ENCODE measurements around the gene FSD1L.

The FSD1L gene

GRCh38 chr9:105415662-105415980 lies 32.2 kb upstream of the FSD1L start:
- TF ChIP-seq PAX5 (IDR thresholded peaks at IDR 0.05; ENCODE audit: insufficient read depth, low read length, severe bottlenecking) (no peak), TAF1 (IDR thresholded peaks at IDR 0.05; ENCODE audit: low read depth, low read length) (no peak), POU2F2 (IDR thresholded peaks at IDR 0.05; ENCODE audit: low read depth, low read length) (no peak), POLR2A (IDR thresholded peaks at IDR 0.05; ENCODE audit: low read depth, low read length) (no peak), POLR2AphosphoS5 (IDR thresholded peaks at IDR 0.05; ENCODE audit: low read depth, low read length) (no peak), SPI1 (IDR thresholded peaks at IDR 0.05; ENCODE audit: low read depth, low read length) (no peak)
- FAIRE-seq, result no peak
- DNase-seq (ENCODE audit: insufficient read length, low spot score), result no peak

DNA sequence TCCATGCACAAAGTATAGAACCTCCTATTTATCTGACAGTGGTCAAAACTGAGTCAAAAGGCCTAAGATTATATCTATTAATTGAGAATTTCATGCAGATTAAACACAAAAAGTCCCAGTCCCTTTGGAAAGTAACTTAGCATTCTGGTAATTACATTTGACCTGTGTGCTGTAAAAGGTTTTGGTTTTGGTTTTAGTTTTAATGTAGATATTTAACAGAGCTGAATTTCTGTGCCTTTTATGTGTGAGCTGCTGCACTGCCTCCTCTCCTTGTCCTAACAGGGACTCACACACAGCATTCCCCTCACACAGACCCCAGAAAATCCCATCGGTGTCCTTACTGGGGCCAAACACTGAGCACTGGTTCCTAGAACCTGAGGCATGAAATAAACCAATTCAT lies 31.0 kb upstream of the FSD1L start:
- FAIRE-seq (no peak), DNase-seq (ENCODE audit: insufficient read length, low spot score) (no peak)
- TF ChIP-seq POLR2A (IDR thresholded peaks at IDR 0.05; ENCODE audit: low read depth, low read length), result no peak
- TF ChIP-seq POLR2AphosphoS5 (IDR thresholded peaks at IDR 0.05; ENCODE audit: low read depth, low read length), result no peak
- TF ChIP-seq SPI1 (IDR thresholded peaks at IDR 0.05; ENCODE audit: low read depth, low read length), result no peak
- no peak for TF ChIP-seq POU2F2 (IDR thresholded peaks at IDR 0.05; ENCODE audit: low read depth, low read length)

GRCh38 chr9:105418588-105419500 lies 29.0 kb upstream of the FSD1L start:
- no peak for FAIRE-seq
- no peak for DNase-seq (ENCODE audit: insufficient read length, low spot score)
- TF ChIP-seq POU2F2 (IDR thresholded peaks at IDR 0.05; ENCODE audit: low read depth, low read length) (no peak), PAX5 (IDR thresholded peaks at IDR 0.05; ENCODE audit: insufficient read depth, low read length, severe bottlenecking) (no peak), POLR2AphosphoS5 (IDR thresholded peaks at IDR 0.05; ENCODE audit: low read depth, low read length) (no peak), SPI1 (IDR thresholded peaks at IDR 0.05; ENCODE audit: low read depth, low read length) (no peak)

DNA sequence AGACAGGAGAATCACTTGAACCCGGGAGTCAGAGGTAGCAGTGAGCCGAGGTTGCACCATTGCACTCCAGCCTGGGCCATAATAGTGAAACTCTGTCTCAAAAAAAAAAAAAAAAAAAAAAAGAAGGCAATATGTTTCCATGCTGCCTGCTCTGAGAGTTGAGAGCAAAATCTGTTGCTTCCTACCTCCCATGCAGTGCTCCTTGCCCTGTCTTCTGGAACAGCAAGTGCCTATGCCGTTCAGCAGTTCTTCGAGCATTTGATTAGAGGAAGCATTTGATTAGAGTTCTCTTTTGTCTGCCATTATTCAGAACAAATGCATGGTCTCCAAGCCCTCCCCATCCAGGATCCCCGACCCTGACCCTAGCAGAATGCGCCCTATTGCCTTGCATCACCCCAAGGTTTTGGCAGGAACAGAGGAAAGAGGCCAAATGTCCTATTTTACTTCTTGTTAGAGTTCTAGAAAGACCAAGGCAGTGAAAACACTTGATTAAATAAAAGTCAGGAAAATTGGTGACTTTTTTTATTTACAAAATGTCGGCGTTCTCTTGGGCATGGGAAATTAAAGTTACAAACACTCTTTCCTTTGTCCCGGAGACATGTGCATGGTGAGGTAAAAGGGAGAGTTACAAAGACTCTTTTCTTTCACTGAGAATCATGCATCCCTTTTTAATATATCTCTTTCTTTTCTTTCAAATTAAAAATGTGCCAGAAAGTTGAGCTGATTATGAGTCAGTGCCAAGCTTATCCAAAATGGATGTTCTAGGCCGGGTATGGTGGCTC lies 27.8 kb upstream of the FSD1L start:
- FAIRE-seq (no peak), DNase-seq (ENCODE audit: insufficient read length, low spot score) (no peak)
- no peak for TF ChIP-seq TAF1 (IDR thresholded peaks at IDR 0.05; ENCODE audit: low read depth, low read length)
- TF ChIP-seq PAX5 (IDR thresholded peaks at IDR 0.05; ENCODE audit: insufficient read depth, low read length, severe bottlenecking), result no peak
- no peak for TF ChIP-seq POLR2A (IDR thresholded peaks at IDR 0.05; ENCODE audit: low read depth, low read length)
- no peak for TF ChIP-seq POLR2AphosphoS5 (IDR thresholded peaks at IDR 0.05; ENCODE audit: low read depth, low read length)
- no peak for TF ChIP-seq POU2F2 (IDR thresholded peaks at IDR 0.05; ENCODE audit: low read depth, low read length)
- TF ChIP-seq SPI1 (IDR thresholded peaks at IDR 0.05; ENCODE audit: low read depth, low read length), result no peak

- DNase-seq (ENCODE audit: insufficient read length, low spot score) (no peak), FAIRE-seq (no peak)
- no peak for TF ChIP-seq TAF1 (IDR thresholded peaks at IDR 0.05; ENCODE audit: low read depth, low read length)
- no peak for TF ChIP-seq PAX5 (IDR thresholded peaks at IDR 0.05; ENCODE audit: insufficient read depth, low read length, severe bottlenecking)
- TF ChIP-seq POU2F2 (IDR thresholded peaks at IDR 0.05; ENCODE audit: low read depth, low read length), result no peak
- TF ChIP-seq SPI1 (IDR thresholded peaks at IDR 0.05; ENCODE audit: low read depth, low read length), result no peak
- no peak for TF ChIP-seq POLR2AphosphoS5 (IDR thresholded peaks at IDR 0.05; ENCODE audit: low read depth, low read length)
- no peak for TF ChIP-seq POLR2A (IDR thresholded peaks at IDR 0.05; ENCODE audit: low read depth, low read length)
Observed at GRCh38 chr9:105421154-105421553, 26.7 kb upstream of the FSD1L start.

DNA sequence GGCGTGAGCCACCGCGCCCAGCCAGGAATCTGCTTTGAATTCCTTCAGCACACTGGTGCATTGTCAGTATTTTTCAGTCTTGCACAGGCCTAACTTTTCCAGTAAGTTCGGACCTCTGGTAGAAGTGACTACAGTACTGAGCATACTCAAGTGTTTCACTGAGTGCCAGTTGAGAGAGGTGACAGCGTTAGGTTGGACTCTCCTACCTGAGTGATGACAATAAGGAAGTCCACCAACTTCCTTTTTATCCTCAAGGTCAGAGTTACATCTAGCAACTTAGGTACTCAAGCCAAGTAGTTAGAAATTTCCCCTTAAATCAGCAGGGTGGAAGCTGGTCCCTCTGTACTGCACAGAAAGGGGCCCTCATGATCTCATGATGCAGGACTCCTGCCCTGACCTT lies 26.0 kb upstream of the FSD1L start:
- FAIRE-seq (no peak), DNase-seq (ENCODE audit: insufficient read length, low spot score) (no peak)
- no peak for TF ChIP-seq POU2F2 (IDR thresholded peaks at IDR 0.05; ENCODE audit: low read depth, low read length)
- no peak for TF ChIP-seq SPI1 (IDR thresholded peaks at IDR 0.05; ENCODE audit: low read depth, low read length)
- TF ChIP-seq POLR2A (IDR thresholded peaks at IDR 0.05; ENCODE audit: low read depth, low read length), result no peak
- no peak for TF ChIP-seq TAF1 (IDR thresholded peaks at IDR 0.05; ENCODE audit: low read depth, low read length)
- TF ChIP-seq PAX5 (IDR thresholded peaks at IDR 0.05; ENCODE audit: insufficient read depth, low read length, severe bottlenecking), result no peak
- no peak for TF ChIP-seq POLR2AphosphoS5 (IDR thresholded peaks at IDR 0.05; ENCODE audit: low read depth, low read length)

DNA sequence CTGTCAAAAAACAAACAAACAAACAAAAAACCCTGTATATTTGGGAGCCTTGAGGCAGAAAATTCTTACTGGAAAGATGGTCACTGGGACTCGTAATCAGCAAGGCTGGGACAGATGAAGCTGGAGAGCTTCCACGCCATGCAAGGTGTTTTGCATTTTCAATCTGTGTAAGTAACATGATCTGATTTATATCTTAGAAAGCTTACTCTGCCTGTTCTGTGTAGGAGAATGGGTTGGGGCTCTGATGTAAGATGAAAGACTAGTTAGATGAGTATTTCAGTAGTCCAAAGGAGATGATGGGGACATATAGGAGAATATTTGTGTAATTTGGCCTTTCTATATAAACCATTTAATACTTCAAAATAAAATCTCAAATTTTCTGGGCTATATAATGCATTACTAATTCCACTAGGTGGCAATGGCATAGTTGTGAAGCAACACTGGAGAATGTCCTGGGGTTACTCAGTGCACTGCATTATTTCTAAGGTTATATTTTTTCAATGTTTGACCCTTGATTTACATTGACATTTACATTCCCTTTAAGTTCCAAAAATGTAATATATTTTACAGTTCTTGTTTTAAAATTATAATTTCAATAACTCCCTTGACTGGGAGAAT lies 21.9 kb upstream of the FSD1L start:
- no peak for DNase-seq (ENCODE audit: insufficient read length, low spot score)
- TF ChIP-seq POU2F2 (IDR thresholded peaks at IDR 0.05; ENCODE audit: low read depth, low read length) (no peak), POLR2AphosphoS5 (IDR thresholded peaks at IDR 0.05; ENCODE audit: low read depth, low read length) (no peak), POLR2A (IDR thresholded peaks at IDR 0.05; ENCODE audit: low read depth, low read length) (no peak), TAF1 (IDR thresholded peaks at IDR 0.05; ENCODE audit: low read depth, low read length) (no peak), SPI1 (IDR thresholded peaks at IDR 0.05; ENCODE audit: low read depth, low read length) (no peak)

GRCh38 chr9:105426657-105427056 lies 21.2 kb upstream of the FSD1L start:
- DNase-seq (ENCODE audit: insufficient read length, low spot score) (no peak), FAIRE-seq (no peak)
- TF ChIP-seq POLR2AphosphoS5 (IDR thresholded peaks at IDR 0.05; ENCODE audit: low read depth, low read length) (no peak), TAF1 (IDR thresholded peaks at IDR 0.05; ENCODE audit: low read depth, low read length) (no peak)

More for the DNA sequence above, 21.9 kb upstream of the FSD1L start:
- no peak for FAIRE-seq

DNA sequence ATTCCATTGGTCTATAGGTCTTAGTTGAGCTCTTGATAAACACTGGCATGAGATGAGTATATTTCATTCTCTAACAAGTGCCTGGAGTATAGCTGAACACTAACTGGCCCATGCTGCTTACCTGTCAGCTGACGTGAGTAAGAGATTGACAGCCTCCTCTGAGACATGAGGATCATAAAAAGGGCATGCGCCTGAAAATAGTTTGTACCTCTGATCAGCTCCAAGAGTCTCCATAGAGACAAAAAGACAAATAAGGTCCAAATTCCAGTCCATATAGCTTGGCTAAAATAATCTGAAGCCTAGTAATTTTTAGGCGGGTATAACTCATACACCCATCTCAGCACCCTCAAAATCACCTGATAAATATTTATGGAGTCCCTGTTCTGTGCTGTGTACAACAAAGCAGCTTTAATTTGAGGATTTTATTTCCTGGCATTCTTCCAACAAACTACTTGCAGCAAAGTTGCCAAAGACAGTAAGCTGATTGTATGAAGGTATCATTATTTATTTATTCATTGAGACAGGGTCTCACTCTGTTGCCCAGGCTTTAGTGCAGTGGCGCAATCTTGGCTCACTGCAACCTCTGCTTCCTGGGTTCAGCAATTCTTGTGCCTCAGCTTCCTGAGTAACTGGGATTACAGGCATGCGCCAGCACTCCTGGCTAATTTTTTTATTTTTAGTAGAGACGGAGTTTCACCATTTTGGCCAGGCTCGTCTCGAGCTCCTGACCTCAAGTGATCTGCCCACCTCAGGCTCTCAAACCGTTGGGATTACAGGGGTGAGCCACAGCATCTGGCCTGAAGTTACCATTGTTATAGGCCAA lies 16.2 kb upstream of the FSD1L start:
- no peak for TF ChIP-seq TAF1 (IDR thresholded peaks at IDR 0.05; ENCODE audit: low read depth, low read length)
- FAIRE-seq, result no peak
- DNase-seq (ENCODE audit: insufficient read length, low spot score), result no peak
